ENCODE data around the gene METTL24.

The METTL24 gene

GRCh38 chr6:110269623-110270022, 88.5 kb downstream of the METTL24 start:
- DNase-seq (ENCODE audit: low read depth) = no peak
- H3K4me3 ChIP-seq (ENCODE audit: control insufficient read depth, low read depth, low read length) = no peak overlapping the region
- TF ChIP-seq CTCF (conservative IDR thresholded peaks at IDR 0.05; ENCODE audit: control insufficient read depth, insufficient read depth, low read depth, low read length) = no peak

DNA sequence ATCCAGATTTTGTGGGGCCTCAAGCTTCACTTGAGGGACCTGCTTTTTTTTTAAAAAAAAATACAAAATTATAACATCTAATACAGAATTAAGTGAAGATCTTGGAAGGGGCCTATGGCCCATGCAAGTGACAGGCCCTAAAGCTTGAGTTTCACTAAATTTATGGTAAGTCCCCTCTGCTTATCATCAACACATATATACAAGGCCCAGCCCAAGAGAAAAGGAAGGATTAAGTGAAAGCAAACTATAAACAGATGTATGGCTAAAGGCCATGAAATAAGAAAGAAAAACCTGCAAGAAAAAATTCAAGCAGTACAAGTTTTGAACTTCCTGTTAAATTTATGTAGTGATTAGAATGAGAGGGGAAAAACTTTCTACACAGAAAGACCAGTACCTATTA, 91.2 kb downstream of the METTL24 start:
- no peak for DNase-seq (ENCODE audit: low read depth)
- no peak for TF ChIP-seq CTCF (conservative IDR thresholded peaks at IDR 0.05; ENCODE audit: control insufficient read depth, insufficient read depth, low read depth, low read length)
- no peak overlapping the region for H3K4me3 ChIP-seq (ENCODE audit: control insufficient read depth, low read depth, low read length)

GRCh38 chr6:110265273-110265672, 92.9 kb downstream of the METTL24 start:
- TF ChIP-seq CTCF (conservative IDR thresholded peaks at IDR 0.05; ENCODE audit: control insufficient read depth, insufficient read depth, low read depth, low read length) = no peak
- DNase-seq (ENCODE audit: low read depth) = no peak
- no peak overlapping the region for H3K4me3 ChIP-seq (ENCODE audit: control insufficient read depth, low read depth, low read length)

- DNase-seq (ENCODE audit: low read depth) = no peak
- no peak for TF ChIP-seq CTCF (conservative IDR thresholded peaks at IDR 0.05; ENCODE audit: control insufficient read depth, insufficient read depth, low read depth, low read length)
- H3K4me3 ChIP-seq (ENCODE audit: control insufficient read depth, low read depth, low read length) = no peak overlapping the region
These were observed 101.8 kb downstream of the METTL24 start for GRCh38 chr6:110256366-110256765.

DNA sequence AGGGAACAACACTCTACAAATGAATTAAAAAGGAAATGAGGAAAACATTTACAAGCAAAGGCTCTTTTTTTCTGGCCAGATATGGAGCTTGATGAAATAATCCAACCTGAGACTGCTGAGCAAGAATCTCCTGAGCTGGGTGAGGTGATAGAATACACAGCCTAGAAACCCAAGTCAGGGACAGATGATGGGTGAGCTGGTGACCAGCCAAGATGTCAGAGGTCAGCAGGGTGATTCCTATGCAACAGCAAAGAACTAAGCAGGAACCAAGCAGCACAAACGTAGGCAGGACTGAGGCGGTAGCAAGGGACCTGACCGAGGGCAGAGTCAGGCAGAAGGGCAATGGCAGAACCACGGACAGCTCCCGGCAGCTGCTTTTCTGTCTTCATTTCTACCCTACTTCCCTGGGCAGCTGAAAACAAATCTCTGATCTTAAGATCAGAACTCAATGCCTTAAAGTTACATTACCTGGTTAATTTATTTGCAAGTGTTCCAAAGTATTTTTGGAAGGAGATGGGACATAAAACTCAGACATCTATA, 102.9 kb downstream of the METTL24 start:
- no peak overlapping the region for H3K4me3 ChIP-seq (ENCODE audit: control insufficient read depth, low read depth, low read length)
- TF ChIP-seq CTCF (conservative IDR thresholded peaks at IDR 0.05; ENCODE audit: control insufficient read depth, insufficient read depth, low read depth, low read length) = no peak
- DNase-seq (ENCODE audit: low read depth) = peak; percentile 26

- no peak for DNase-seq (ENCODE audit: low read depth)
- H3K4me3 ChIP-seq (ENCODE audit: control insufficient read depth, low read depth, low read length) = no peak overlapping the region
- no peak for TF ChIP-seq CTCF (conservative IDR thresholded peaks at IDR 0.05; ENCODE audit: control insufficient read depth, insufficient read depth, low read depth, low read length)
These were observed 107.3 kb downstream of the METTL24 start for GRCh38 chr6:110250838-110251237.

GRCh38 chr6:110250058-110250457, 108.1 kb downstream of the METTL24 start:
- no peak for DNase-seq (ENCODE audit: low read depth)
- TF ChIP-seq CTCF (conservative IDR thresholded peaks at IDR 0.05; ENCODE audit: control insufficient read depth, insufficient read depth, low read depth, low read length) = no peak
- H3K4me3 ChIP-seq (ENCODE audit: control insufficient read depth, low read depth, low read length) = no peak overlapping the region
